K562 treated with DMSO at 1 percent for 24 hours (cell line): ENCODE results near the gene SKAP1. TPM values are rescaled to one million over a fixed set of nuclear protein-coding genes. Genes with fewer than 3 reads are reported as not detected.

Experiments used
- total RNA-seq: library from RNA; unstranded; fragments of 300-600 nt; gene quantifications from 2 replicates; pipeline ENCODE4 v1.2.3, GENCODE V29; 2022; ENCODE audit warnings: low read depth; ENCODE audit not compliant: insufficient read depth

Gene SKAP1
- not detected in 2 replicates for total RNA-seq

GRCh38 chr17:48429638-48430586, at the start of gene SKAP1:
Gene SKAP1 (minus strand): TSS chr17:48430214.

GRCh38 chr17:48107137-48108055, 322.6 kb downstream of the SKAP1 start, which contains the start of gene SNX11:
Gene SNX11 (plus strand): TSS chr17:48107766. CDS start chr17:48112044, 4,278 bp downstream.

GRCh38 chr17:48101012-48101720, 328.8 kb downstream of the SKAP1 start, which contains the start of gene CBX1:
Gene CBX1 (minus strand): TSS chr17:48101478. CDS start chr17:48077004, 24,474 bp downstream.

Other genes with a start within 250 kb of the SKAP1 start
- not detected in 2 replicates for gene HOXB1, start 100.8 kb upstream of the SKAP1 start, total RNA-seq
- 133 and 146 TPM in 2 replicates for gene HOXB2, start 114.9 kb upstream of the SKAP1 start, total RNA-seq
- 19.7 and 22.3 TPM in 2 replicates for gene HOXB4, start 148.1 kb upstream of the SKAP1 start, total RNA-seq
- 26.9 and 34.9 TPM in 2 replicates for gene HOXB3, start 160.0 kb upstream of the SKAP1 start, total RNA-seq
- gene HOXB5, start 163.6 kb upstream of the SKAP1 start, total RNA-seq, result 4.6 and 5.3 TPM in 2 replicates
- gene HOXB6, start 174.8 kb upstream of the SKAP1 start, total RNA-seq, result 11.9 and 12.4 TPM in 2 replicates
- 20.8 and 23.2 TPM in 2 replicates for gene HOXB7, start 180.8 kb upstream of the SKAP1 start, total RNA-seq
- 30.1 and 31.2 TPM in 2 replicates for gene HOXB8, start 185.1 kb upstream of the SKAP1 start, total RNA-seq
- gene HOXB9, start 196.1 kb upstream of the SKAP1 start, total RNA-seq, result 149 and 161 TPM in 2 replicates